Prostate gland (tissue), 2 donors: ENCODE results near the gene UIMC1. TPM values are rescaled to one million over a fixed set of nuclear protein-coding genes. Genes with fewer than 3 reads are reported as not detected.

Experiments
- DNase-seq: peaks from one replicate; pipeline ENCODE4 v3.0.0-alpha.2; 2019; ENCODE audit warnings: low spot score
- H3K27ac ChIP-seq, 2 donors: fragments of 200-600 bp; sonication (generic); 2 replicates each; pipeline ENCODE4 v1.5.1; 2017 to 2019
- H3K27me3 ChIP-seq: fragments of 200-600 bp; sonication (generic); replicated peaks from 2 replicates; pipeline ENCODE4 v1.5.1; 2019; ENCODE audit not compliant: insufficient read depth
- H3K36me3 ChIP-seq, 2 donors: fragments of 200-600 bp; sonication (generic); 1 replicate in 1 of 2; 2 replicates in 1 of 2; pipeline versions ENCODE4 v1.5.1 to v1.8.1; 2017 to 2019
- H3K4me1 ChIP-seq: fragments of 200-600 bp; sonication (generic); replicated peaks from 2 replicates; pipeline ENCODE4 v1.5.1; 2019
- H3K4me3 ChIP-seq, 2 donors: fragments of 200-600 bp; sonication (generic); 2 replicates each; pipeline ENCODE4 v1.5.1; 2017 to 2019
- H3K9me3 ChIP-seq: fragments of 200-600 bp; sonication (generic); 2 replicates; pipeline ENCODE4 v1.5.1; 2017
- POLR2A ChIP-seq: fragments of 450-650 bp; IDR thresholded peaks from one replicate; pipeline ENCODE4 v1.6.1; 2016; ENCODE audit warnings: antibody characterized with exemption, mild to moderate bottlenecking
- POLR2AphosphoS5 ChIP-seq: sonication (generic); formaldehyde crosslinking; IDR thresholded peaks from one replicate; pipeline ENCODE4 v1.6.1; 2017; ENCODE audit warnings: antibody characterized with exemption
- WGBS: methylation state at CpG from one replicate; pipeline ENCODE4 v1.1.5; 2018; 5-methylcytosine and 5-hydroxymethylcytosine counted together
- intact Hi-C: fragments of 100-400 bp; cut with DNase I; formaldehyde crosslinking; loops from one replicate; pipeline ENCODE4 v1.14.2; 2022
- total RNA-seq, 2 donors: library from RNA; depleted of rRNA; stranded (reverse); fragments of >200 nt; gene quantifications; one replicate each; pipeline ENCODE4 v1.1.0, GENCODE V29; 2016
- TF ChIP-seq, protein P1 (sequence below), 4 experiments: fragments of 200-600 bp in 2 of 4; fragments of 450-650 bp in 2 of 4; sonication (generic) in 2 of 4; IDR thresholded peaks; 1 replicate in 3 of 4; 2 replicates in 1 of 4; pipeline ENCODE4 v1.5.1; 2016 to 2019; ENCODE audit warnings: antibody characterized with exemption in 4 of 4, mild to moderate bottlenecking in 2 of 4, moderate library complexity in 2 of 4

The UIMC1 gene
- total RNA-seq, 2 donors from 2014 or later, result 29.3 to 38.3 TPM

DNA sequence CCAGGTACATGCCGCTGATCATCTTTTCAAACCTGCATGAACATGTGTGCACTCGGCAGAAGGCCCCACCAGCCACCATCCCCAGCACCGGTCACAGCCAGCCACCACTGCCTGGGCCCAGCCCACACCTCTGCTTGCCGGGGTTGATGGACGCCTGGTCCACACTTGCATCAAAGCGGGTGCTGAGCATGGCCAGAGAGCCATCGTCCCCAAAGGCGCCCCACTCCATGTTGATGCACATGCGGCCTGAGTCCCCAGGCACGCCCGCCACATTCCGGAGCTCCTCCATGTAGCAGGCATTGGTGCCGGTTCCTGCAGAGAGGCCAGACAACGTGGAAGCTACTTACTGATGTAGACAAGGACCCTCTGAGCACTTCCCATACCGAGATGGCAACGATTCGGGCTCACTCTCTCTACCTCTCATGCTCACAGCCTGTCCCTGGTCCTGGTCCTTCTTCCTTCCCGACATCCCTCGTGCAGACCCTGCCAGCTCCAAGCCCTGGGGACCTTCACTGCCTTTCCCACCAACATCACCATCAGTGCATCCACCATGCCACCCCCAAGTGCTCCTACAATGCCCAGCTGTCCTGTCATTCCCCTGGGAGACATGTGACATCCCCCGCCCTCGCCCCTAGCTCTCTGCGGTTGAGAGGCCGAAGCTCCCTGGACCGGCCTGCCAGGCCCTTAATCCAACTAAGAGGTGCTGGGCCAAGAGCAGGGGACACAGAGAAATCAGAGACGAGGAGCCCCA, 124.6 kb downstream of the UIMC1 start:
- 87% methylated on average over 25 of the region's 25 CpGs for WGBS
- intact Hi-C loops, result no loop called here

DNA sequence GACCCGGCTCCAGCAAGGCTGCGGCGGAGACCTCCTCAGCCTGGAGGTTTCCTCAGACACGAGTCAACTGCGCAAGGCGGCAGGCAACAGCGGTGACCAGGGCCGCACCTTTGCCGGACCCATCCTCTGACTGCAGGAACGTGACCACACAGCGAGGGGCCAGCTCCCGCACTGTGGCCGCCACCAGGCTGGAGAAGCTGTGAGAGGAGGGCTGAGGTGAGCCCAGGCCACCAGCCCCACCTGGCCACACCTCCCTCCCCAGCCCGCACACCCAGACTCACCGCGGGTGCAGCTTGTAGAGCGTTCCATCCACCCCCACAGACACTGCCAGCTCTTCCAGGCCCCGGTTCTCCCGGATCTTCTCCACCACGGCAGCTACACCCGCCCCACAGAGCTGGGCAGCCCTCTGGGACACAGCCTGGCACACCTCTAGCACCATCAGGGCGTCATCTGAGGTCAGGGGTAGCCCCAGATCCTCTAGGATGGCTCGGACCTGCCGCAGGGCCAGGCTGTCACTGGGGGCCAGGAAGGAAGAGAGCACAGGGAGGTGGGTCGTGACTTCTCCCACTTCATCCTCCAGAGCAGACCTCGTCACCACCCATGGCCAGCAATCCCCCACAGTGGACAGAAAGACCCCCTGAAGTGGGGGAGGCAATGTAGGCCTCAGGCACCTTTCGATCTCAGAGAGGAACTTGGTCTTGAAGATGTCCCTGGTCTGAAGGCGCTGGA, 125.4 kb downstream of the UIMC1 start:
- 91% methylated on average over 26 of the region's 28 CpGs for WGBS
- Histone ChIP-seq H3K4me3 (no peak overlapping the region), H3K27ac (no peak overlapping the region), H3K9me3 (no peaks in the 10 kb centered on the region), H3K4me1 (no peaks in the 10 kb centered on the region), H3K36me3 (no peaks in the 10 kb centered on the region), H3K27me3 (no peaks in the 10 kb centered on the region)
- DNase-seq, result no peak
- intact Hi-C loops, result no loop called here
- TF ChIP-seq POLR2AphosphoS5 (no peak), POLR2A (no peak)
- TF ChIP-seq, protein P1, sequence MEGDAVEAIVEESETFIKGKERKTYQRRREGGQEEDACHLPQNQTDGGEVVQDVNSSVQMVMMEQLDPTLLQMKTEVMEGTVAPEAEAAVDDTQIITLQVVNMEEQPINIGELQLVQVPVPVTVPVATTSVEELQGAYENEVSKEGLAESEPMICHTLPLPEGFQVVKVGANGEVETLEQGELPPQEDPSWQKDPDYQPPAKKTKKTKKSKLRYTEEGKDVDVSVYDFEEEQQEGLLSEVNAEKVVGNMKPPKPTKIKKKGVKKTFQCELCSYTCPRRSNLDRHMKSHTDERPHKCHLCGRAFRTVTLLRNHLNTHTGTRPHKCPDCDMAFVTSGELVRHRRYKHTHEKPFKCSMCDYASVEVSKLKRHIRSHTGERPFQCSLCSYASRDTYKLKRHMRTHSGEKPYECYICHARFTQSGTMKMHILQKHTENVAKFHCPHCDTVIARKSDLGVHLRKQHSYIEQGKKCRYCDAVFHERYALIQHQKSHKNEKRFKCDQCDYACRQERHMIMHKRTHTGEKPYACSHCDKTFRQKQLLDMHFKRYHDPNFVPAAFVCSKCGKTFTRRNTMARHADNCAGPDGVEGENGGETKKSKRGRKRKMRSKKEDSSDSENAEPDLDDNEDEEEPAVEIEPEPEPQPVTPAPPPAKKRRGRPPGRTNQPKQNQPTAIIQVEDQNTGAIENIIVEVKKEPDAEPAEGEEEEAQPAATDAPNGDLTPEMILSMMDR (IDR thresholded peaks at IDR 0.05), result no peak

More for the DNA sequence above, 124.6 kb downstream of the UIMC1 start:
- DNase-seq, result no peak
- Histone ChIP-seq H3K4me3 (no peak overlapping the region), H3K36me3 (no peaks in the 10 kb centered on the region), H3K27me3 (no peaks in the 10 kb centered on the region), H3K9me3 (no peaks in the 10 kb centered on the region), H3K27ac (no peak overlapping the region), H3K4me1 (no peaks in the 10 kb centered on the region)
- TF ChIP-seq, protein P1 (IDR thresholded peaks at IDR 0.05), result no peak
- no peak for TF ChIP-seq POLR2A
- no peak for TF ChIP-seq POLR2AphosphoS5

DNA sequence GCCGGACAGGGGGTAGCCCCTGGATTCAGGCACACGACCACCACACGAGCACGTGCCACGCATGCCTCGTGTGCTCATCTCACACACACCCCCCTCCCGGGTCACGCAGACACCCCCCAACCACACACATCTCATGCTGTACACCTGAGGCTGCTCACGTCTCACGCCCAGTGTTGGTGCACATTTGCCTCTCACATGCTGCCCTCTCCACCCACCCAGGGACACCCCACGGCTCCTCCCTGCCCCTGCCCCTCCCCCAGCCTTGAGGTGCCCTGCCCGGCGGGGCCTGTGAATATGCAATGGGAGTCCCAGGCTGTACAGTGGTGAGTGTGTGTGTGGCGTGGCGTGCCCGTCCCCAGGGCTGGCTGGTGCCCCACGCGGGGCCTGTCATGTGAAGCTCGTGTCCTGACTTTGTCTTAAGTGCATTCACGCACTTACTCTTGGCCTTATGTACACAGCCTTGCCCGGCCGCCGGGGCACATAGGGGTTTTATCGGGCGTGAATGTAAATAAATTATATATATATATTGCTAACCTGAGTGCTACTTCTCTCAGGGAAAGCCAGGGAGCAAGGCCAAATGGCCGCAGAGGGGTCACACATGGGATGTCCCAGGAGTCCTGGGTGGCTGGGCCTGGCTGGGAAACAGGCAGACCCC, 126.1 kb downstream of the UIMC1 start:
- WGBS, result 84% methylated on average over 26 of the region's 26 CpGs
- H3K9me3 ChIP-seq, result no peaks in the 10 kb centered on the region
- H3K4me3 ChIP-seq, result no peak overlapping the region
- TF ChIP-seq, protein P1 (IDR thresholded peaks at IDR 0.05), result no peak
- TF ChIP-seq POLR2A, result no peak
- no peak for TF ChIP-seq POLR2AphosphoS5
- intact Hi-C loops, result no loop called here
- no peak overlapping the region for H3K27ac ChIP-seq
- H3K27me3 ChIP-seq, result no peaks in the 10 kb centered on the region
- H3K4me1 ChIP-seq, result no peaks in the 10 kb centered on the region
- H3K36me3 ChIP-seq, result no peaks in the 10 kb centered on the region
- no peak for DNase-seq

DNA sequence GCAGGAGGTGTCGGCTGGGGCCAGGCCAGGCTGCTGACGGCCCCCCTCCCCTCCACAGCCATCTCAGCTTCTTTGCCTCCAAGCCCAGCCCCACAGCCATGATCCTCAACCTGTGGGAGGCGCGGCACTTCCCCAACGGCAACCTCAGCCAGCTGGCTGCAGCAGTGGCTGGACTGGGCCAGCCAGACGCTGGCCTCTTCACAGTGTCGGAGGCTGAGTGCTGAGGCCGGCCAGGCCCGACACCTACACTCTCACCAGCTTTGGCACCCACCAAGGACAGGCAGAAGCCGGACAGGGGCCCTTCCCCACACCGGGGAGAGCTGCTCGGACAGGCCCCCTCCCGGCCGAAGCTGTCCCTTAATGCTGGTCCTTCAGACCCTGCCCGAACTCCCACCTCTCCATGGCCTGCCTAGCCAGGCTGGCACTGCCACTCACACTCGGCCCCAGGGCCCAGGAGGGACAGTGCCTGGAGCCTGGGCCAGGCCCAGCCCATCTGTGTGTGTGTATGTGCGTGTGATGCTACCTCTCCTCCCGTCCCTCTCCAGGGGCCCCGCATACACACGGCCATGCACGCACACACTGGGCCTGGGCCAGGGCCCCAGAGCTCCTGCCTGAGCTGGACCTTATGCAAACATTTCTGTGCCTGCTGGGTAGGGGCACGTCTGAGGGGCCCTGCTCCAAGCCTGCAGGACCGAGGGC, 126.8 kb downstream of the UIMC1 start:
- Histone ChIP-seq H3K36me3 (no peaks in the 10 kb centered on the region), H3K27ac (no peak overlapping the region), H3K4me1 (no peaks in the 10 kb centered on the region), H3K9me3 (no peaks in the 10 kb centered on the region), H3K27me3 (no peaks in the 10 kb centered on the region), H3K4me3 (no peak overlapping the region)
- DNase-seq, result no peak
- intact Hi-C loops, result no loop called here
- WGBS, result 62% methylated on average over 22 of the region's 23 CpGs
- TF ChIP-seq POLR2AphosphoS5, result no peak
- TF ChIP-seq, protein P1 (IDR thresholded peaks at IDR 0.05), result no peak
